KOPT-K1 (cell line): ENCODE results near the gene ZNF423.

Experiments used
- H3K27ac ChIP-seq: fragments of 200-600 bp; sonication (generic); 2 replicates; pipeline ENCODE4 v1.5.1; 2016; ENCODE audit warnings: antibody characterized with exemption, mild to moderate bottlenecking, low read depth, low read length; ENCODE audit not compliant: poor library complexity, severe bottlenecking
- H3K36me3 ChIP-seq: fragments of 200-600 bp; sonication (generic); 2 replicates; pipeline ENCODE4 v1.5.1; 2017; ENCODE audit warnings: antibody characterized with exemption, mild to moderate bottlenecking, low read length, moderate library complexity; ENCODE audit not compliant: insufficient read depth
- H3K9me3 ChIP-seq: fragments of 200-600 bp; sonication (generic); 2 replicates; pipeline ENCODE4 v1.5.1; 2017; ENCODE audit warnings: antibody characterized with exemption, low read length, mild to moderate bottlenecking; ENCODE audit not compliant: insufficient read depth, poor library complexity, severe bottlenecking

The ZNF423 gene

DNA sequence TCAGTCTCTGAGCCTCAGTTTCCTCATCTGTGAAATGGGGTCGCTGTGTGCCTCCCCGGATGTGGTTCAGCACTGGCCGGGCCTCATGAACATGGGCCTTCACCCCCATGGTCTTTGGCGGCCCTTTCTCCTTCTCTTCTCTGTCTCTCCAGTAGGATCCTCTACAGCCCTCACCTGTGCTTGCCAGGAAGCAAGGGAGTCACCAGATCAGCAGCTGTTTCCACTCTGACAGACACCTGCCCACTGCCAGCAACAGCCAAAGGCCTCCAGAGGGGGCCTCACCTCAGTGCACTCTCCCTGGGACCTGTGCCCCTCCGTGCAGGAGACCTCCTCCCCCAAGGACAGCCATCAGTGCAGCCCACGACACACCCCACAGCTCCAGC is 392.9 kb downstream of the ZNF423 start:
- Histone ChIP-seq H3K36me3 (no peaks in the 10 kb centered on the region), H3K27ac (peak overlapping the region; percentile 97)

GRCh38 chr16:49462362-49462988 is 393.4 kb downstream of the ZNF423 start:
- Histone ChIP-seq H3K36me3 (no peaks in the 10 kb centered on the region), H3K9me3 (no peaks in the 10 kb centered on the region), H3K27ac (peak overlapping the region; percentile 97)

More for the DNA sequence above, 392.9 kb downstream of the ZNF423 start:
- H3K9me3 ChIP-seq: no peaks in the 10 kb centered on the region

GRCh38 chr16:49461517-49461951 is 394.4 kb downstream of the ZNF423 start:
- Histone ChIP-seq H3K36me3 (no peaks in the 10 kb centered on the region), H3K27ac (peak overlapping the region; percentile 97), H3K9me3 (no peaks in the 10 kb centered on the region)

DNA sequence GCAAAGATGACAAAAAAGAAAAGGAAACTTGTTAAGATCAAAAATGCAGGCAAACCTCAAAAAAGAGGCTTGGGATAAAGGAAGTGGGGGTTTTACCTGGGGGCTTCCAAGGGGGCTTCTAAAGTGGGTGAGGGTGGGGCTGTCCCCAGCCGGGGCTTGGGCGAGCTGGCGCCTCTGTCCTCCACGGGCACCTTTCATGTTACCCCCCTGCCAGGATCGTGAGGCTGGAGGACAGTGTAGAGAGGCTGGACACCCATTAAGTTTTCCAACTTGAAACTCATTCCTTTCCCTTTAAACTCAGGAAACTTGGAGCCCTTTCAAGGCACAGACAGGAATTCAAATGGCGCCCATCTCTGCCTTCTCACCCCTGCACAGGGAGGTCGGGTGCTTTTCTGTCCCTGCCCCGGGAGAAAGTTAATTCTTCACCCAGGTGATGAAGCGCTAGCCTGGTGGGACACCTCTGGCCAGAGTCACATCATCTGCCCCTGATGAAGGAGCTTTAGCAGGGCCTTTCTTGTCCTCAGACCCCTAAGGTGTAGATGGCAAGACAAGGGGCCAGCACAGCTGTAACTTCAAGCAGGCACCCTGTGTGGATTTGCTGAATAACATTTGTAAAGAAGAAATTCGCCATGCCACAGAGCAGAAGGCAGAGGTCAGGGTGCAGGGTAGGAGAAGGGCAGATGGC is 395.0 kb downstream of the ZNF423 start:
- Histone ChIP-seq H3K9me3 (no peaks in the 10 kb centered on the region), H3K36me3 (no peaks in the 10 kb centered on the region), H3K27ac (peak overlapping the region; percentile 97)

DNA sequence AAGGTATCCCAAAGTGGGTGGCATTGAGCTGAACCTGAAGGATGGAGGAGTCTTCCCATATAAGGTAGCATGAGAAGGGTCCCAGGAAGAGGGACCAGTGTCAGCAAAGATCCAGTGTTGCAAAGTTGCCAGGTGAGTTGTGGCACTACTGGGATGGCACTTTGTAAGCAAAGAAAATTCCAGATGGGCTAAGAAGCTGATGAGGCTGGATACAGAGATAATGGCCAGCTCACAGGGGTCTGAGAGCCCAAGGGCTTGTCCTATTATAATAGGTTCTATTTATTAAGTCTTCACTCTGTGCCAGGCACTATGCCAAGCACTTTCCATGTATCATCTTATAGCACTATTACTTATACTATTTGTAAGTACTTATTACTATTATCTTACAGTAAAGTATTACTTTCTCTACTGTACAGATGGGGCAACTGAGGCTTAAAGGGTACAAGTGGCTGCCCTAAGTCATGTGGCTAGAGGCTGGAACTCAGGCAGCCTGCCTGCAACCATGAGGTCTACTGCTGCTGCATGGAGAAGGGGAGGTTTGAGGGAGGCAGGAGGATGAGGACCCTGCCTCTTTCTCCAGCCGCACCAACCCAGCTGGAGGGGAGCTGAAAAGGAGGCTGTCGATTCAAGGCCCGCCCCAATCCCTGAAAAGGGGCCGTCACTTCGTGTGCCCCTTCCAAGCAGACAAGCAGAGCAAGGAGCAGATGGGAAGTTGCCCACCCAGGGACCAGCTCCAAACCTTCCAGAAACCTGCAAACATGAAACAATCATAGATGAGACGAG is 395.8 kb downstream of the ZNF423 start:
- Histone ChIP-seq H3K9me3 (no peaks in the 10 kb centered on the region), H3K36me3 (no peaks in the 10 kb centered on the region), H3K27ac (peak overlapping the region; percentile 97)

- H3K27ac ChIP-seq: no peak overlapping the region
- H3K36me3 ChIP-seq: no peaks in the 10 kb centered on the region
- no peaks in the 10 kb centered on the region for H3K9me3 ChIP-seq
Observed at GRCh38 chr16:49458656-49459445, 397.1 kb downstream of the ZNF423 start.

GRCh38 chr16:49458243-49458642 is 397.7 kb downstream of the ZNF423 start:
- no peak overlapping the region for H3K27ac ChIP-seq
- no peaks in the 10 kb centered on the region for H3K9me3 ChIP-seq
- no peaks in the 10 kb centered on the region for H3K36me3 ChIP-seq

GRCh38 chr16:49457196-49457595 is 398.7 kb downstream of the ZNF423 start:
- H3K27ac ChIP-seq: no peak overlapping the region
- no peaks in the 10 kb centered on the region for H3K9me3 ChIP-seq
- no peaks in the 10 kb centered on the region for H3K36me3 ChIP-seq

DNA sequence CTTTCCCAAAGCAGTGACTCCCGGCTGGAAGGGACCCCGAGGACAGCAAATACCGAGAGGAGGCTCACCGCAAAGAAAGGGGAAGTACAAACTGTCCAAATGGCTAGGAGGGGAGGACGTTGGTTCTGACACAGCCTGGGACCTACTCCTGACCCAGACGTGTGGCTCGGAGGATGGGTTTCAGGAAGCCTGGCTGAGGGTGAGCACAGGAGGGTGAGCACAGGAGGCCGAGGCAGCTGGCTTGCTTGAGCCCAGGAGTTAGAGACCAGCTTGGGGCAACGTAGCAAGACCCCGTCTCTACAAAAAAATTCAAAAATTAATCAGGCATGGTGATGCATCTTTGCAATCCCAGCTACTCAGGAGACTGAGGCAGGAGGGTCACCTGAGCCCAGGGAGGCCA is 399.1 kb downstream of the ZNF423 start:
- no peaks in the 10 kb centered on the region for H3K36me3 ChIP-seq
- H3K9me3 ChIP-seq: no peaks in the 10 kb centered on the region

GRCh38 chr16:49455991-49456745 is 399.7 kb downstream of the ZNF423 start:
- Histone ChIP-seq H3K27ac (no peak overlapping the region), H3K36me3 (no peaks in the 10 kb centered on the region), H3K9me3 (no peaks in the 10 kb centered on the region)

More for the DNA sequence above, 399.1 kb downstream of the ZNF423 start:
- H3K27ac ChIP-seq: no peak overlapping the region

DNA sequence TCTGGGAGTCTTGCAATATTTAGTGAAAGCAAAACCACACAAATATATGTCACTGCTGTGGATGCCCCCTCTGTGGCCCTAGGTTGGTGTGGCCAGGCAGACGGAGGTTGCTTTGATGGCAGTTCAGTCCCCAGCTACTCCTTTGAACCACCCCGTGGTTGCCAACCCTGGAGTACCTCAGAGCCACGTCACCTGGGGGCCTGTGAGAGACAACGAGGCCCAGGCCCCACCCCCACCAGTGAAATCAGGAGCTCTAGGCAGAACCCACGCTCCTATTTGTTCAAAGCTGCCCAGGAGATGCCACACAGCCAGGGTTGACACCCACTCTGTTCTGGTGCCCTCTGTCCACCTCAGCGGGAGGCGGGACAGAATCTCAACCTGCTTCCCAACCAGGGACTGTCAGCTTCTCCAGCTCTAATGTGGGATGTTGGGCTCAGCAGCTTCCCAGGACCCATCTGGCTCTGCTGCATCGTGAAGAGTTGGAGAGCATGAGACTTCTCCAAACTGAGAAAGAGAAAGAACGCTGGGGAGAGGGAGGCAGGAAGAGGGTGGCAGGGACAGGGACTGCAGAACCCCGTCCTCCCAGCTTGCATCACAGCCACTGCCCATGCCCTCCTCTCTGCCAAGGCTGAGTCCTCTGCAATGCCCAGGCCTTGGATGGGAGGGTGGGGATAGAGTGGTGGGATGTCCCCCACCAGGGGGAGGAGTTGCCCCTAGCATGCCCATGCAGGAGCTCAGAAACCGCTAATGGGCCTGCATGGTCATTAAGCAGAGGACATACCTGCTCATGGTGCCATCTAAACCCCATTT is 400.5 kb downstream of the ZNF423 start:
- H3K27ac ChIP-seq: peak overlapping the region; percentile 18
- H3K36me3 ChIP-seq: no peaks in the 10 kb centered on the region
- H3K9me3 ChIP-seq: no peaks in the 10 kb centered on the region

- Histone ChIP-seq H3K27ac (peak overlapping the region; percentile 18), H3K36me3 (no peaks in the 10 kb centered on the region), H3K9me3 (no peaks in the 10 kb centered on the region)
Observed at GRCh38 chr16:49454426-49455180, 401.3 kb downstream of the ZNF423 start.

DNA sequence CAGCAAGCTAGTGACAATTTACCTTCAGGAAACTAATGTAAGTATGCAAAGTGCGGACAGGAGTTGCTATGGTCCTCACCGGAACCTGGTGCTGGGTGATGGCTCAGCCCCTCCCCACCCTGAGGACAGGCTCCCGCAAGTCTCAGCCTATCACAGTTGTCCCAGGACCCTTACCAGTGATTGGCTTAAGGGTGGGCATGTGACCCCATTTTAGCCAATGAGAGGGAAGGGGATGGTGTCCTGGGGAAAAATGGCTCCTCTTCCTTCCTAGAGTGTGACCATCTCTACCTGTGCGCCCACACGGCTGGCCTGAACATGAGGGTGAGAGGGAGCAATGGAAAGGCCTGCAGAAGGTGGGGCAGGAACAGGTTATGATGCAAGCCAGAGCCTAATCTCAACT is 401.9 kb downstream of the ZNF423 start:
- Histone ChIP-seq H3K27ac (no peak overlapping the region), H3K9me3 (no peaks in the 10 kb centered on the region), H3K36me3 (no peaks in the 10 kb centered on the region)
